Measurements from ENCODE around the gene LCN10. TPM values are rescaled to one million over a fixed set of nuclear protein-coding genes. Genes with fewer than 3 reads are reported as not detected.

LCN10 gene
- total RNA-seq, 1 experiment from 2014 or later: 1.5 TPM

DNA sequence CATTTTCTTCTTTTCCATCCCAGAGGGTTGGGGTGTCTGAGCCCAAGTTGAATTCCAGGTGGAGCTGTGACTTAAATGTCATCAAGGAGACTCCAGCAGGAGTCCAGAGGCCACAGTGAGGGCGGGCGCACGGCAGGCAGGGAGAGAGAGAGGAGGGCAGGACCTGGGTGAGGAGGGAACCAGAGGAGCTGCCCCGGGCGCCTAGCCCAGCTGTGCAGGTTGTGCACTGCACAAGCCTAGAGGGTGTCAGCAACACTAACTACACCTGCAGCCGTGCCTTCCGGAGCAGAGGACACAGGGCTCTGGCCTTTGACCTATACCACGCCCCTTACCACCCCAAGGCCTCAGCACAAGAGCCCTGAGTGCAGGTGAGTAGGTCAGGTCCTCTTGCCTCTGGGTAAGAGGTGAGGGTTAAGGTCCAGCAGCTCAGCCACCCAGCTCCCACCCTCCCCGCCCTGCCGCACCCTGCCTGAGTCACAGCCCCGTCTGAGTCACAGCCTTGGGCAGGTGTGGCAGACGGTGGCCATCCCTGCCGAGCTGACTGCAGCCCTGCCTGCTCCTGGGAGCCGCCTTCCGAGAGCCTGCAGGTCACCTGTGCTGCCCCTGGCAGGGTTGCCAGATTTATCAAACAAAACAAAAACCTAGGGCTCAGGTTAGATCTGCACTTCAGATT, 49.1 kb downstream of the LCN10 start:
- peaks cover 0 to 23% of the 10 kb centered on the region in 2 experiments; a peak in 2 of 4 replicates for H3K4me1 Mint-ChIP-seq
- no peak overlapping the region for H3K9ac ChIP-seq (ENCODE audit: extremely low read depth, insufficient read length, low read length)

More for the DNA sequence above, 49.1 kb downstream of the LCN10 start:
- no peak overlapping the region for H3K14ac ChIP-seq (ENCODE audit: insufficient read depth, low read length)
- H3K23me2 ChIP-seq (ENCODE audit: insufficient read length, low read depth, low read length, poor library complexity, severe bottlenecking): no peaks in the 10 kb centered on the region
- H2BK120ac ChIP-seq (ENCODE audit: low read depth, low read length, poor library complexity, severe bottlenecking): no peak overlapping the region
- H2BK20ac ChIP-seq (ENCODE audit: low read depth, low read length, poor library complexity, severe bottlenecking): no peak overlapping the region
- Mint-ChIP-seq H3K36me3 (ENCODE audit: insufficient read depth in 1 of 3, low read depth in 3 of 3) (no peaks in the 10 kb centered on the region), H3K4me3 (no peak overlapping the region), H3K27me3 (ENCODE audit: low read depth) (peaks cover 24% of the 10 kb centered on the region), H3K9me3 (no peaks in the 10 kb centered on the region; a peak in 1 of 5 replicates), H3K27ac (no peak overlapping the region)
- no peak for DNase-seq
- TF ChIP-seq, protein P1, sequence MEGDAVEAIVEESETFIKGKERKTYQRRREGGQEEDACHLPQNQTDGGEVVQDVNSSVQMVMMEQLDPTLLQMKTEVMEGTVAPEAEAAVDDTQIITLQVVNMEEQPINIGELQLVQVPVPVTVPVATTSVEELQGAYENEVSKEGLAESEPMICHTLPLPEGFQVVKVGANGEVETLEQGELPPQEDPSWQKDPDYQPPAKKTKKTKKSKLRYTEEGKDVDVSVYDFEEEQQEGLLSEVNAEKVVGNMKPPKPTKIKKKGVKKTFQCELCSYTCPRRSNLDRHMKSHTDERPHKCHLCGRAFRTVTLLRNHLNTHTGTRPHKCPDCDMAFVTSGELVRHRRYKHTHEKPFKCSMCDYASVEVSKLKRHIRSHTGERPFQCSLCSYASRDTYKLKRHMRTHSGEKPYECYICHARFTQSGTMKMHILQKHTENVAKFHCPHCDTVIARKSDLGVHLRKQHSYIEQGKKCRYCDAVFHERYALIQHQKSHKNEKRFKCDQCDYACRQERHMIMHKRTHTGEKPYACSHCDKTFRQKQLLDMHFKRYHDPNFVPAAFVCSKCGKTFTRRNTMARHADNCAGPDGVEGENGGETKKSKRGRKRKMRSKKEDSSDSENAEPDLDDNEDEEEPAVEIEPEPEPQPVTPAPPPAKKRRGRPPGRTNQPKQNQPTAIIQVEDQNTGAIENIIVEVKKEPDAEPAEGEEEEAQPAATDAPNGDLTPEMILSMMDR (conservative IDR thresholded peaks at IDR 0.05): no peak
- H2AK5ac ChIP-seq (ENCODE audit: insufficient read length, low read length): no peak overlapping the region
- H3K27ac ChIP-seq (ENCODE audit: insufficient read length, low read depth, low read length): no peak overlapping the region
- H4K20me1 ChIP-seq (ENCODE audit: control insufficient read depth, insufficient read depth, insufficient read length): no peaks in the 10 kb centered on the region
- no peaks in the 10 kb centered on the region for H3K79me1 ChIP-seq (ENCODE audit: insufficient read depth, low read depth, low read length, poor library complexity, severe bottlenecking)
- WGBS (ENCODE audit: extremely low coverage, insufficient read length, low lambda C conversion rate): no CpG with 5 or more reads among the region's 15 CpGs
- no peak overlapping the region for H3K4ac ChIP-seq (ENCODE audit: low read depth, low read length)
- H3K9me3 ChIP-seq (ENCODE audit: control insufficient read depth, low read depth, low read length): no peaks in the 10 kb centered on the region
- no peak overlapping the region for H2BK12ac ChIP-seq (ENCODE audit: insufficient read length, low read depth, low read length)
- no peak overlapping the region for H2BK5ac ChIP-seq (ENCODE audit: insufficient read length, low read length)
- H3K4me1 ChIP-seq (ENCODE audit: insufficient read depth, low read length): no peaks in the 10 kb centered on the region
- H4K8ac ChIP-seq (replicated peaks; ENCODE audit: insufficient read length, low read depth, low read length): no peak overlapping the region
- H3K18ac ChIP-seq (ENCODE audit: insufficient read length, low read depth, low read length): no peak overlapping the region
- H3K4me2 ChIP-seq (ENCODE audit: insufficient read depth, insufficient read length, low read length): no peak overlapping the region
- H4K5ac ChIP-seq (ENCODE audit: insufficient read length, low read depth, low read length): no peak overlapping the region
- H3T11ph ChIP-seq (ENCODE audit: low read length): no peak overlapping the region
- no peak overlapping the region for H3K56ac ChIP-seq (ENCODE audit: insufficient read length, low read depth, low read length)
- H2AFZ ChIP-seq (ENCODE audit: low read length): no peak overlapping the region
- no peak overlapping the region for H2BK15ac ChIP-seq (ENCODE audit: low read depth, low read length)
- no peak overlapping the region for H4K91ac ChIP-seq (ENCODE audit: insufficient read length, low read depth, low read length)
- H3K27me3 ChIP-seq (ENCODE audit: insufficient read depth, low read length): no peaks in the 10 kb centered on the region
- no peak overlapping the region for H3K23ac ChIP-seq (ENCODE audit: insufficient read length, low read depth, low read length)
- no peaks in the 10 kb centered on the region for H3K79me2 ChIP-seq (ENCODE audit: insufficient read depth, low read length)
